Bronchial epithelial cell (primary cell): ENCODE data around the gene ZNF236. TPM values are rescaled to one million over a fixed set of nuclear protein-coding genes. Genes with fewer than 3 reads are reported as not detected.
"Not testable (repeated sequence)": the region's sequence is repeated elsewhere in the genome, so short reads cannot be mapped to it uniquely, and the experiment has no call there.

Experiments used
- DNase-seq: peaks from one replicate; pipeline ENCODE4 v3.0.0-alpha.2; 2010; ENCODE audit warnings: low read depth
- FAIRE-seq: peaks from 2 replicates; lab custom pipeline; 2011; peaks lifted over from hg19 to GRCh38; lab: Jason Lieb, UNC
- H3K27me3 ChIP-seq: 2 replicates; pipeline ENCODE4 v1.5.1; 2011; ENCODE audit warnings: low read length; ENCODE audit not compliant: control insufficient read depth, insufficient read depth
- H3K36me3 ChIP-seq: 2 replicates; pipeline ENCODE4 v1.5.1; 2011; ENCODE audit warnings: low read length; ENCODE audit not compliant: control insufficient read depth, insufficient read depth
- H3K4me3 ChIP-seq: 2 replicates; pipeline ENCODE4 v1.5.1; 2011; ENCODE audit warnings: mild to moderate bottlenecking, low read depth, low read length, control low read depth
- CTCF ChIP-seq: IDR thresholded peaks from 2 replicates; pipeline ENCODE4 v1.5.1; 2011; ENCODE audit warnings: mild to moderate bottlenecking, moderate library complexity, low read length, control low read depth, inconsistent platforms; ENCODE audit not compliant: insufficient read depth, severe bottlenecking
- total RNA-seq: library from RNA; depleted of rRNA; stranded (reverse); fragments of >200 nt; gene quantifications from 2 replicates; pipeline ENCODE4 v1.2.1, GENCODE V29; 2014

ZNF236 gene
- total RNA-seq, 1 donor from 2014 or later = 5.3 TPM

DNA sequence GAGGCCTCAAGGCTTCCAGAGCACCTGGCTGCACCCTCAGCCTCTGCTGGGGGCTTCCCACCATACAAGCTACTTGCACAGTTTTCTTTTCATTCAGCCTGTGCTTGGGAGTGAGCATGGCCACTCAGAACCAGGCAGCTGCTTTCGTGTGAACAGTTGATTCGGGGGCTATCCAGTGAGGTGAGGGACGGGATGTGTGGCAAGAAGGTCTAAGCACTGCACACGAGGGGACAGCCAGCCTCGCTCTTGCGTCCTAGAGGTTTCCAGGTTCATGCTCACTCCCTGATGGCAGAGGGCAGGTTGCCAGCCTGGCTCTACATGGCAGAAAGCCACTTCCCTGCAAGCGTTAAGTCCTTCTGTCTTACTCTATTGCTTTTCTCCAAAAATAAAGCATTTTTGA is 164.0 kb downstream of the ZNF236 start:
- H3K36me3 ChIP-seq = no peaks in the 10 kb centered on the region
- no peak for DNase-seq
- FAIRE-seq = no peak
- H3K4me3 ChIP-seq = no peak overlapping the region
- H3K27me3 ChIP-seq = no peaks in the 10 kb centered on the region
- TF ChIP-seq CTCF = no peak

DNA sequence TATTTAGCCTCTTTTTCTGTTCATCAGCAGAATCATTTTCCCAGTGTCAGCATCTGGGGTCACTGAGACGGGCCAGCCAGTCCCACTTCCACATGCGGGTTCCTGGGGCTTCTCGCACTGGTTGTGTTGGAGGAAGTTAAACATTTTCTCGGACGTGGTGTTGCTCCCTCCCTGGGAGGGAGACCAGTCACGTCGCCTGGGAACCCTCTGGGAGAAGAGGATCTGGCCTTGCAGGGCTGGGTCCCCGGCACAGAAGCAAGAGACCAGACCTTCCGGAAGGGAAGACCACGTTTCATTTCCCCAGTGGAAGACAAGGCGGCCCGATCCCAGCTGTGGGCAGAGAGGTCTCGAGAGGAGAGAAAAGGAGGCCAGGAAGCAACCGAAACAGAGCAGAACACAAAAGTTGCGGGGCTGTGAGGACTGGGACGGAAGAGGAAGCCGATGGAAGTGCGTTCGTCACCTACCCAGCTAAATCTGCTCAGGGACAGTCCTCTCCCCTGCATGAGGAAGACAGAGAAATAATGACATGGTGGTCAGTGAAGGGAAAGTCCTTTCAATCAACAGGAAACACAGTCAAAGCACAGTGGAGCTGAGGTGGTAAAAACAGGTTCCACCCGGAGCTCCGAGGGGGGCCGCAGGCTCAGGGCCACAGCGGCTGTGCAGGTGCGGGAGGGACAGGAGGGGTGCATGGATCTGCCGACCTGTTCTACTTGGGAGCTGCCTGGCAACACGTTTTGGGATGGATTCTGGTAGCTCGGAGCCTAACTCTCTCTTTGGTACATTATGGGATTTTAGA is 165.9 kb downstream of the ZNF236 start:
- no peak for DNase-seq
- no peaks in the 10 kb centered on the region for H3K27me3 ChIP-seq
- H3K4me3 ChIP-seq = no peak overlapping the region
- no peaks in the 10 kb centered on the region for H3K36me3 ChIP-seq
- no peak for FAIRE-seq
- TF ChIP-seq CTCF = no peak

DNA sequence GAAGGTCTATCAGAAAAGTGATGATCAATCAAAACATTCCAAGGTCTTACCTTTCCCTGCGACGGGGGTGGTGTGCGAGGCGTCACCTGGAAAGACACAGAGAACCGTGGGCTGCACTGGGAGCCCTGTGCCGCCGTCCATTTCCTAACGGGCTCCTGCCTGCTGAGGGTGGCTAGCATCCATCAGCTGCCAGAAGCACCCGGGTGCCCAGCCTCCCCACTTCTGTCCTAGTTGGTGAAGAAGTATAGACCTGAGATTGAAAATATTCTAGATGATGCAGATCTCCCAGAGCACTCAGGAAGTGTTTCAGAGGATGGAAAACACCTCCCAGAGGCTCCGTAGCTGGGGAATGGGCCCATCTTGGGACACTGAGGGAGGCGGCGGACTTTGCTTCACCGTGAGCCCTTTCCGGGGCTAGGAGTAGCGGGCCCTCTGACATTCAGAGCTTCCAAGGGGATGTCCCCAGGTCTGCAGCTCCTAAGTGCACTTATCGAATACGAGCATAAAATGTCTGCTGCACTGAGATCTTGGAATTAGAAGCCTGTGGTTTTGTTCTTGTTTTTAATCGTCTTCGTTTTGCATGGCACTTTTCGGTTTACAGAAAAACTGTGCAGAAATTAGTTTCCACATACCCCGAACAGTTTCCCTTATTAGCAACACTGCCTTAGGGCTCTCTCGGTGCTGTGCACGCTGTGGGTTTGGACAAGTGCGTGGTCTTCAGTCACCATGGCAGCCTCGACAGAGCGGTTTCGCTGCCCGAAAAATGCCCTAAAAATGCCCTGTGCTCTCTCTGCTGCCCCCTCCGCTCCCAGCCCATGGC is 166.7 kb downstream of the ZNF236 start:
- no peaks in the 10 kb centered on the region for H3K27me3 ChIP-seq
- H3K4me3 ChIP-seq = no peak overlapping the region
- FAIRE-seq (no peak), DNase-seq (no peak)
- no peaks in the 10 kb centered on the region for H3K36me3 ChIP-seq
- no peak for TF ChIP-seq CTCF

GRCh38 chr18:76989647-76990190 is 167.4 kb downstream of the ZNF236 start:
- TF ChIP-seq CTCF = no peak
- Histone ChIP-seq H3K27me3 (no peaks in the 10 kb centered on the region), H3K36me3 (no peaks in the 10 kb centered on the region), H3K4me3 (no peak overlapping the region)
- DNase-seq (no peak), FAIRE-seq (no peak)

DNA sequence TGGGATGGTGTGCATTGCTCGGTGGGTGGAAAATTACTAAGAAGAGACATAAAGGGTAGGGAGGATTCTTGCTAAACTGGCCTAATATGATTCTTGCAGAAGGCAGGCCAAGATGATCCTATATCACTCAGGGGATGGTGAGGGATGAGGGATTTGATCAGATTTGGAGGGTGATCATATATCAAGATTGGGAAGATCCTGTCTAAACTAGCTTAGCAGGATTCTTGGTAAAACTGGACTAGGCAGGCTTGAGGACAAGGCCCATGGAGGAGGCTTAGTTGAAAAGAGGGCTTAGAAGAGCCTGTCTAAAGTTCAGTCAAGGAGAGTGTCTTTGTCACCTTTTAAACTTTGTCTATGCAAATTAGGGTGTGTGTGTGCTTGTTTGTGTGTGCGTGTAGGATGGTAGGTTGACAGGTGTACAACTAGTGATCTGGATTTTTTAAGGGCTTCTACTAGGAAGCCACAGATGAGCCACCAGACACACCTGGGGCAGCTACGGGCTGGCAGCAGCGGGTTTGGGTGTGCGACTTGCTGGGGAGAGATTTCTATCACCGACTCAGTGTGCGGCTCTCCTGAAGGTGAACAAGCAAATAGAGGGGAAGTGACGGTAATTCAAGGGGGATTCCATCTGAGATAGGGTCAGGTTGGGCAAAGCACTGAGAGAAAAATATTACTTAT is 168.1 kb downstream of the ZNF236 start:
- H3K27me3 ChIP-seq, H3K4me3 ChIP-seq, DNase-seq, H3K36me3 ChIP-seq: not testable (repeated sequence)
- peak; percentile 73 for FAIRE-seq
